Tibial nerve (tissue), 3 donors: ENCODE data around the gene TEKT3.

ENCODE experiments used
- POLR2A ChIP-seq, 2 donors: fragments of 450-650 bp; IDR thresholded peaks; one replicate each; pipeline ENCODE4 v1.6.1; 2017; ENCODE audit warnings: antibody characterized with exemption in 2 of 2, mild to moderate bottlenecking in 2 of 2, moderate library complexity in 2 of 2
- TF ChIP-seq, protein P1 (sequence below), 5 experiments: fragments of 200-600 bp in 3 of 5; fragments of 450-650 bp in 2 of 5; sonication (generic) in 3 of 5; IDR thresholded peaks; one replicate each; pipeline ENCODE4 v1.5.1; 2016 to 2019; ENCODE audit warnings: antibody characterized with exemption in 5 of 5, mild to moderate bottlenecking in 3 of 5, moderate library complexity in 2 of 5

DNA sequence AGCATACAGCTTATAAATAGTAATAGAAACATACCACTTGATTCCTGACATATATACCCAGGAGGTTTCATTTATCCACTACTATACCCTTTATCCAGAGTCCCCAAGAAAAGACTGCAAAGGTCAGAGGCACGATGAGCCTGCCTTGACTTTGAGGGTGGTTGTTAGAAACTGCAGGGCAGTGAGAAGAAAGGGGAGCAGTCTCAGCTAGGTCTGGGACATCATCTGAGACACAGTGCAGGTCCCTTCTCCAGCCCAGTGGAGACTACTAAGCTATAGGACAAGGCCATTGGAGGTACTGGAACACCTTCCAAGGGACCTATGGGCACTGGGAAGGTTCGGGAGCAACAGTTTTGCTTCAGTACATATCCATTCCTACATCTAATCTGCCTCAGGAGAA lies 20.2 kb upstream of the TEKT3 start:
- TF ChIP-seq, protein P1, sequence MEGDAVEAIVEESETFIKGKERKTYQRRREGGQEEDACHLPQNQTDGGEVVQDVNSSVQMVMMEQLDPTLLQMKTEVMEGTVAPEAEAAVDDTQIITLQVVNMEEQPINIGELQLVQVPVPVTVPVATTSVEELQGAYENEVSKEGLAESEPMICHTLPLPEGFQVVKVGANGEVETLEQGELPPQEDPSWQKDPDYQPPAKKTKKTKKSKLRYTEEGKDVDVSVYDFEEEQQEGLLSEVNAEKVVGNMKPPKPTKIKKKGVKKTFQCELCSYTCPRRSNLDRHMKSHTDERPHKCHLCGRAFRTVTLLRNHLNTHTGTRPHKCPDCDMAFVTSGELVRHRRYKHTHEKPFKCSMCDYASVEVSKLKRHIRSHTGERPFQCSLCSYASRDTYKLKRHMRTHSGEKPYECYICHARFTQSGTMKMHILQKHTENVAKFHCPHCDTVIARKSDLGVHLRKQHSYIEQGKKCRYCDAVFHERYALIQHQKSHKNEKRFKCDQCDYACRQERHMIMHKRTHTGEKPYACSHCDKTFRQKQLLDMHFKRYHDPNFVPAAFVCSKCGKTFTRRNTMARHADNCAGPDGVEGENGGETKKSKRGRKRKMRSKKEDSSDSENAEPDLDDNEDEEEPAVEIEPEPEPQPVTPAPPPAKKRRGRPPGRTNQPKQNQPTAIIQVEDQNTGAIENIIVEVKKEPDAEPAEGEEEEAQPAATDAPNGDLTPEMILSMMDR (IDR thresholded peaks at IDR 0.05): no peak
- TF ChIP-seq POLR2A (IDR thresholded peaks at IDR 0.05): no peak
